ENCODE measurements around the gene IQSEC1. TPM values are rescaled to one million over a fixed set of nuclear protein-coding genes. Genes with fewer than 3 reads are reported as not detected.
"Not testable (repeated sequence)": the region's sequence is repeated elsewhere in the genome, so short reads cannot be mapped to it uniquely, and the experiment has no call there.

IQSEC1 gene
- total RNA-seq, 4 donors from 2014 or later: 31.9 to 35.8 (median 34.8) TPM

DNA sequence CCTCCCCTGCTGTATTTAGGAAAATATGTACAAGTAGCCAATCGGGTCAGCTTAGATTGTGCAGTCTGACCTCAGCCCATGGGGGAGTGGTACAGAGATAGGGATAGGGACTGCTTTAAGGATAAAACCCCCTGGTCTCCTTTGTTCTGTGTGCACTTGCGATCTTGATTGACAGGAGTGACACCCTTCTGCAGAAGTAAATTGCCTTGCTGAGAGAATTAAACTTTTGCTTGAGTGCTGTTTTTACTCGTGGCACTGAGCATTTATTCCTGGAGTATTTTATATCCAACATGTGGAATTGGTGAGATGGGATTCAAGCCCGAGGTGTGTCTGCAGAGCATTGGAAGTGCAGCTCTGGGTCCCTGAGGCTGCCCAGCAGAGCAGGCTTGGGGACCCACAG lies 208.0 kb downstream of the IQSEC1 start:
- 89 to 91% methylated on average over 4 of the region's 4 CpGs for WGBS, 2 donors
- no peak for DNase-seq (ENCODE audit: low spot score in 2 of 2)
- H3K4me3 ChIP-seq (ENCODE audit: low read depth, poor library complexity, severe bottlenecking): no peak overlapping the region
- intact Hi-C loops (cut with DNase I; ENCODE audit: low total_unique reads): no loop called here
- TF ChIP-seq POLR2A (IDR thresholded peaks at IDR 0.05) (no peak), CTCF (IDR thresholded peaks at IDR 0.05) (no peak)

DNA sequence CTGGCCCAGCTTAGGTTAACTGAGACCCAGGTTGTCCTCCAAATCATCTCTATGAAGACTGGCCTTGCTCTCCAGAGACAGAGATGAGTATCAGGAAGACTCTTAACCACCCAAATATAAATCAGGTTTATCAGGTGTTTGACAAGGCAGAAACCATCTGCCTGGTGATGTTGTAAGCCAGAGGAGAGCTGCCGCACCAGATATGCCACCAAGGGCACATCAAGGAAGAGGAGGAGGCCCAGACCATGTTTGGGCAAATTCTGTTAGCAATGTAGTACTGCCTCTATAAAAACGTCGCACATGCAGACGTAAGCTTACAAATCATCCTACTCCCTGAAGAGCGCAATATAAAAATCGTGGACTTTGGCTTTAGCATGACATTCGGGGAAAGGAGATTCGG lies 210.8 kb downstream of the IQSEC1 start:
- intact Hi-C loops (cut with DNase I; ENCODE audit: low total_unique reads): no loop called here
- 88 to 93% methylated on average over 8 of the region's 8 CpGs for WGBS, 2 donors
- H3K4me3 ChIP-seq (ENCODE audit: low read depth, poor library complexity, severe bottlenecking): no peak overlapping the region

GRCh38 chr3:12861611-12862010 lies 211.6 kb downstream of the IQSEC1 start:
- intact Hi-C loops (cut with DNase I; ENCODE audit: low total_unique reads): no loop called here
- TF ChIP-seq CTCF (IDR thresholded peaks at IDR 0.05) (no peak), POLR2A (IDR thresholded peaks at IDR 0.05) (no peak)
- no peak for DNase-seq (ENCODE audit: low spot score in 2 of 2)
- no peak overlapping the region for H3K4me3 ChIP-seq (ENCODE audit: low read depth, poor library complexity, severe bottlenecking)
- WGBS, 2 donors: 86 to 89% methylated on average over 5 of the region's 5 CpGs

More for the DNA sequence above, 210.8 kb downstream of the IQSEC1 start:
- TF ChIP-seq POLR2A (IDR thresholded peaks at IDR 0.05): no peak
- no peak for TF ChIP-seq CTCF (IDR thresholded peaks at IDR 0.05)
- DNase-seq (ENCODE audit: low spot score in 2 of 2): no peak

DNA sequence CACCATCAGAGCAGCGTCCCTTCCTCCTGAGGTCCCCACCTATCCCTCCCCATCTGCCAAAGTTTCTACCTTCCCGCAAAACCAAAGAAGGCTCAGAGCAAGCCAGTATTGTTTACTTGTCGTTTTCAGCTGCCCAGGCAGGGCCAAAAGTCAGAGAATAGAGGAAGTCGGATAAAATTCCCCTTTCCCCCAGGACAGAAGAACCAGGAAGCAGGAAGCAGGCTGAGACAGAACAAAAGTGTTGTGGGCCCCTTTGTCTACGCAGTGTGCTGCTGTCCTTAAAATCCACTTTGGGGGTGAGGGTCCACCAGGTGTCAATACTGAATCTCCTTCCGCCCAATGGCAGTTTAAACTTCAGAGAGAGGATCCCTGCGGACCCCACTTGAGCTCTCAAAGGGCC lies 213.4 kb downstream of the IQSEC1 start:
- WGBS, 2 donors: 74 to 82% methylated on average over 7 of the region's 7 CpGs
- intact Hi-C loops (cut with DNase I; ENCODE audit: low total_unique reads): no loop called here
- no peak for TF ChIP-seq POLR2A (IDR thresholded peaks at IDR 0.05)
- no peak for TF ChIP-seq CTCF (IDR thresholded peaks at IDR 0.05)
- no peak for DNase-seq (ENCODE audit: low spot score in 2 of 2)
- H3K4me3 ChIP-seq (ENCODE audit: low read depth, poor library complexity, severe bottlenecking): no peak overlapping the region

- intact Hi-C loops (cut with DNase I; ENCODE audit: low total_unique reads): no loop called here
- WGBS, 2 donors: 79 to 81% methylated on average over 5 of the region's 5 CpGs
- DNase-seq (ENCODE audit: low spot score in 2 of 2): no peak
- TF ChIP-seq CTCF (IDR thresholded peaks at IDR 0.05): no peak
- no peak for TF ChIP-seq POLR2A (IDR thresholded peaks at IDR 0.05)
- H3K4me3 ChIP-seq (ENCODE audit: low read depth, poor library complexity, severe bottlenecking): no peak overlapping the region
These were observed 216.6 kb downstream of the IQSEC1 start for GRCh38 chr3:12856626-12857025.

DNA sequence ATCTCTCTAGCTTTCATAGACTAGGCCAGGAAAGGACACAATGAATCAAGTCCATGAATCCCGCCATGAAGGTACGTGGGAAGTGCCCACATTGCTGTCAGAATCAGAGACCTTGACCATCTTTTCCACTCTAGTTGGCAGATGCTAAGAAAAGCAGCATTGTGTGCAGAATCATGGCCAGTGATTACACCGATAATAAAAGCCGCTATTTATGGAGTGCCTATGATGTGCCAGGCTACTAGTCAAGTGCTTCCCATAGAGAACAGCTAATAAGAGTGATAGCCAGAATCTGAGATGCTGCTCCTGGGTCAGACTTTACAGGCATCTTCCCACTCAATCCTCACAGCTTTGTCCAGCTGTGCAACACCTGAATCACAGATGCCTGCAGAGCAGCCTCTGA lies 218.7 kb downstream of the IQSEC1 start:
- no peak for TF ChIP-seq POLR2A (IDR thresholded peaks at IDR 0.05)
- no peak for TF ChIP-seq CTCF (IDR thresholded peaks at IDR 0.05)
- 87 to 90% methylated on average over 4 of the region's 4 CpGs for WGBS, 2 donors
- no peak overlapping the region for H3K4me3 ChIP-seq (ENCODE audit: low read depth, poor library complexity, severe bottlenecking)
- intact Hi-C loops (cut with DNase I; ENCODE audit: low total_unique reads): no loop called here
- no peak for DNase-seq (ENCODE audit: low spot score in 2 of 2)

DNA sequence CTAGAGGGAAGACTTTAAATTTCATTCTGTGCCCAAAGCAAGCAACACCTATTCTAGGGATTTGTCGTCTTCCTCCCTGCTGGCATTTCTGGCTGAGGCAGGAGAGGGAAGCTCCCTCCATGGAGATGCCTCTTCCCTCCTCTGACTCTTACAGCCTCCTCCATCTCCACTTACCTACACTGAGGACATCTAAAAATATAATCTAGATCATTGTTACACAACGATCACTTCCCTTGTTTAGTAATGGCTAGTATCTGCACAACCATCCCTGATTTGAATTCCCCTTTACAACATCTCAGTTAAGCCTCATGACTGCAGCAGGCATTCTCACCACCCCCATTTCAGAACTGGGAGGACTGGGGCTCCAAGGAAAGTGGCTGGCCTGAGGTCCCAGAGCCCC lies 219.4 kb downstream of the IQSEC1 start:
- DNase-seq (ENCODE audit: low spot score in 2 of 2); H3K4me3 ChIP-seq (ENCODE audit: low read depth, poor library complexity, severe bottlenecking); intact Hi-C loops (cut with DNase I; ENCODE audit: low total_unique reads): not testable (repeated sequence)
- 72 to 77% methylated on average over 2 of the region's 2 CpGs for WGBS, 2 donors

Measured in lower leg skin (tissue), 4 donors.